Activated B cell treated with CpG ODN at 0.5 μM for 24 hours (primary cell): Measurements from ENCODE around the gene CRADD. TPM values are rescaled to one million over a fixed set of nuclear protein-coding genes. Genes with fewer than 3 reads are reported as not detected.

Experiments
- ATAC-seq: fragments of 200-7000 bp; cut with Tn5 transposase; one replicate; pipeline ENCODE4 v1.10.0; 2021; ENCODE audit warnings: low read depth, mild to moderate bottlenecking, moderate library complexity
- CTCF ChIA-PET: fragments of 350-600 bp; sonication (Branson Sonifier 250); formaldehyde crosslinking; loops from one replicate; lab custom pipeline; 2021; ENCODE audit warnings: antibody characterized with exemption; lab: Charles Lee
- POLR2A ChIA-PET: fragments of 350-600 bp; sonication (Branson Sonifier 250); formaldehyde crosslinking; loops from one replicate; lab custom pipeline; 2021; ENCODE audit warnings: antibody characterized with exemption; lab: Charles Lee
- DNase-seq: peaks from one replicate; pipeline ENCODE4 v3.0.0; 2022
- H3K27ac Mint-ChIP-seq: one replicate; pipeline ENCODE4 v1.8.0; 2020; ENCODE audit warnings: mixed read lengths
- H3K27me3 Mint-ChIP-seq: one replicate; pipeline ENCODE4 v1.8.0; 2021; ENCODE audit warnings: mixed read lengths
- H3K36me3 Mint-ChIP-seq: one replicate; pipeline ENCODE4 v1.8.0; 2021; ENCODE audit warnings: low read depth, mixed read lengths
- H3K4me1 Mint-ChIP-seq: one replicate; pipeline ENCODE4 v1.8.0; 2021; ENCODE audit warnings: mixed read lengths
- H3K4me3 Mint-ChIP-seq: one replicate; pipeline ENCODE4 v1.8.0; 2020; ENCODE audit warnings: mild to moderate bottlenecking, mixed read lengths
- H3K9me3 Mint-ChIP-seq: one replicate; pipeline ENCODE4 v1.8.0; 2020; ENCODE audit warnings: mixed read lengths
- CTCF ChIP-seq: fragments of 200-600 bp; IDR thresholded peaks from one replicate; pipeline ENCODE4 v1.8.0; 2022; ENCODE audit warnings: antibody characterized with exemption, mild to moderate bottlenecking
- intact Hi-C: fragments of 100-400 bp; cut with micrococcal nuclease; formaldehyde crosslinking; loops from one replicate; pipeline ENCODE4 v1.15.1; 2024
- total RNA-seq: library from RNA; stranded (reverse); gene quantifications from 2 replicates; pipeline ENCODE4 v1.2.3, GENCODE V29; 2022

The CRADD gene
- total RNA-seq, 1 donor from 2014 or later, result 15.3 TPM

- no peaks in the 10 kb centered on the region for H3K36me3 Mint-ChIP-seq
- intact Hi-C loops, result no loop called here
- DNase-seq (no peak), ATAC-seq (no peak)
- no peaks in the 10 kb centered on the region for H3K9me3 Mint-ChIP-seq
- H3K4me3 Mint-ChIP-seq, result no peak overlapping the region
- ChIA-PET POLR2A (no interaction called here), CTCF (no interaction called here)
- H3K4me1 Mint-ChIP-seq, result no peaks in the 10 kb centered on the region
- no peaks in the 10 kb centered on the region for H3K27me3 Mint-ChIP-seq
- no peak for TF ChIP-seq CTCF
- H3K27ac Mint-ChIP-seq, result no peak overlapping the region
Observed at GRCh38 chr12:93825931-93826555, 148.9 kb downstream of the CRADD start.

- Mint-ChIP-seq H3K27ac (no peak overlapping the region), H3K27me3 (no peaks in the 10 kb centered on the region), H3K4me3 (no peak overlapping the region), H3K4me1 (no peaks in the 10 kb centered on the region), H3K36me3 (no peaks in the 10 kb centered on the region), H3K9me3 (no peaks in the 10 kb centered on the region)
- no peak for TF ChIP-seq CTCF
- ChIA-PET CTCF (no interaction called here), POLR2A (no interaction called here)
- intact Hi-C loops, result no loop called here
- no peak for DNase-seq
- ATAC-seq, result no peak
Observed at GRCh38 chr12:93827179-93827578, 150.0 kb downstream of the CRADD start.

- no peak overlapping the region for H3K4me3 Mint-ChIP-seq
- H3K4me1 Mint-ChIP-seq, result no peaks in the 10 kb centered on the region
- no peak for ATAC-seq
- H3K36me3 Mint-ChIP-seq, result no peaks in the 10 kb centered on the region
- ChIA-PET CTCF (no interaction called here), POLR2A (no interaction called here)
- no peaks in the 10 kb centered on the region for H3K9me3 Mint-ChIP-seq
- no peak overlapping the region for H3K27ac Mint-ChIP-seq
- no peaks in the 10 kb centered on the region for H3K27me3 Mint-ChIP-seq
- DNase-seq, result no peak
- no peak for TF ChIP-seq CTCF
- intact Hi-C loops, result no loop called here
Observed at GRCh38 chr12:93827669-93828068, 150.5 kb downstream of the CRADD start.

GRCh38 chr12:93829016-93829415 is 151.8 kb downstream of the CRADD start:
- TF ChIP-seq CTCF, result no peak
- intact Hi-C loops, result no loop called here

GRCh38 chr12:93831374-93831773 is 154.2 kb downstream of the CRADD start:
- H3K27ac Mint-ChIP-seq, result no peak overlapping the region
- DNase-seq (no peak), ATAC-seq (no peak)
- no peaks in the 10 kb centered on the region for H3K4me1 Mint-ChIP-seq
- H3K36me3 Mint-ChIP-seq, result no peaks in the 10 kb centered on the region
- H3K4me3 Mint-ChIP-seq, result no peak overlapping the region
- CTCF ChIA-PET, result no interaction called here
- H3K27me3 Mint-ChIP-seq, result no peaks in the 10 kb centered on the region
- TF ChIP-seq CTCF, result no peak
- H3K9me3 Mint-ChIP-seq, result no peaks in the 10 kb centered on the region
- intact Hi-C loops, result no loop called here
- POLR2A ChIA-PET, result no interaction called here

More at GRCh38 chr12:93829016-93829415, 151.8 kb downstream of the CRADD start:
- no peak overlapping the region for H3K4me3 Mint-ChIP-seq
- no peaks in the 10 kb centered on the region for H3K36me3 Mint-ChIP-seq
- H3K4me1 Mint-ChIP-seq, result no peaks in the 10 kb centered on the region
- no peaks in the 10 kb centered on the region for H3K9me3 Mint-ChIP-seq
- ChIA-PET POLR2A (no interaction called here), CTCF (no interaction called here)
- ATAC-seq (no peak), DNase-seq (no peak)
- no peak overlapping the region for H3K27ac Mint-ChIP-seq
- no peaks in the 10 kb centered on the region for H3K27me3 Mint-ChIP-seq
